GM12878 (cell line): ENCODE results near the gene DPP4.
"Not testable (repeated sequence)": the region's sequence is repeated elsewhere in the genome, so short reads cannot be mapped to it uniquely, and the experiment has no call there.

Experiments used
- CTCF ChIP-seq, 3 experiments: IDR thresholded peaks in 2 of 3; conservative IDR thresholded peaks in 1 of 3; 2 replicates each; pipeline ENCODE4 v1.5.1; 2011; ENCODE audit warnings: low read depth in 3 of 3, low read length in 3 of 3, mild to moderate bottlenecking in 3 of 3, control low read depth in 2 of 3, moderate library complexity in 2 of 3, inconsistent platforms in 1 of 3, mixed read lengths in 1 of 3; ENCODE audit not compliant: control insufficient read depth in 2 of 3, insufficient read depth in 1 of 3; ENCODE audit errors: extremely low read depth in 1 of 3
- NRF1 ChIP-seq: conservative IDR thresholded peaks from 2 replicates; pipeline ENCODE4 v1.6.1; 2011; ENCODE audit warnings: mild to moderate bottlenecking, low read depth, low read length, improper control_type of control experiment

- TF ChIP-seq NRF1; CTCF (IDR thresholded peaks at IDR 0.05 in 2 of 3, conservative IDR thresholded peaks at IDR 0.05 in 1 of 3; ENCODE audit: control insufficient read depth in 2 of 3, extremely low read depth in 1 of 3, insufficient read depth in 1 of 3, low read depth in 3 of 3, low read length in 3 of 3): not testable (repeated sequence)
Observed at GRCh38 chr2:162049089-162049488, 24.9 kb downstream of the DPP4 start.
